ENCODE measurements around the gene FOXK1. TPM values are rescaled to one million over a fixed set of nuclear protein-coding genes. Genes with fewer than 3 reads are reported as not detected.

Gene FOXK1
- total and polyA plus RNA-seq, 9 of the 15 experiments (the other 6 are each of a cell fraction or from before 2014, with no cell fraction given), result 0.32 to 45.5 (median 8.1) TPM

- peak; percentile 45 to 68; a peak in 3 of 4 replicates for TF ChIP-seq MNT (conservative IDR thresholded peaks at IDR 0.05)
- peak; percentile 28; the same call in 1 of the 2 replicates for TF ChIP-seq CEBPG (CRISPR knock-in tag; IDR thresholded peaks at IDR 0.05)
- TF ChIP-seq CEBPG (tag; conservative IDR thresholded peaks at IDR 0.05 in 1 of 2, IDR thresholded peaks at IDR 0.05 in 1 of 2), result no peak
- peak; percentile 68 for TF ChIP-seq MYC (IDR thresholded peaks at IDR 0.05; ENCODE audit: low read depth, low read length)
- TF ChIP-seq MYC (CRISPR knock-in tag; IDR thresholded peaks at IDR 0.05; ENCODE audit: borderline replicate concordance, low read depth), result no peak
Observed at GRCh38 chr7:4799508-4800268, 117.6 kb downstream of the FOXK1 start (continued).

GRCh38 chr7:4800487-4800886 lies 118.4 kb downstream of the FOXK1 start:
- H3K9me1 ChIP-seq (ENCODE audit: control insufficient read depth, insufficient read depth, low read length), result no peaks in the 10 kb centered on the region
- no peak overlapping the region for H3K4me3 ChIP-seq
- H3K9me3 ChIP-seq (replicated peaks; ENCODE audit: control insufficient read depth, insufficient read depth, low read depth, low read length), result no peaks in the 10 kb centered on the region
- H3K79me2 ChIP-seq (ENCODE audit: control insufficient read depth, insufficient read depth, low read length), result no peaks in the 10 kb centered on the region
- WGBS (ENCODE audit: insufficient coverage, low coverage, missing lambda C conversion rate), result 43% methylated on average over 10 of the region's 10 CpGs
- H3K27me3 ChIP-seq (ENCODE audit: control insufficient read depth in 2 of 2, insufficient read depth in 2 of 2, low read length in 2 of 2), result no peaks in the 10 kb centered on the region
- peaks cover 5% of the 10 kb centered on the region; the same call in 1 of the 2 replicates for H4K20me1 ChIP-seq (replicated peaks; ENCODE audit: control insufficient read depth, insufficient read depth, low read length)
- TF ChIP-seq SMAD1 (IDR thresholded peaks at IDR 0.05; ENCODE audit: low read depth, low read length, partially characterized antibody) (no peak), KDM4B (IDR thresholded peaks at IDR 0.05; ENCODE audit: borderline replicate concordance in 2 of 2, low read depth in 1 of 2) (no peak), CREB1 (IDR thresholded peaks at IDR 0.05) (no peak), CREB1 (CRISPR knock-in tag; IDR thresholded peaks at IDR 0.05) (no peak), POLR2G (IDR thresholded peaks at IDR 0.05; ENCODE audit: low read depth, low read length) (0 out of 2 replicates have a peak, but pooled peaks have one; percentile 2), ELF1 (tag; IDR thresholded peaks at IDR 0.05) (no peak)
- H3K4me2 ChIP-seq (ENCODE audit: insufficient read depth, low read length), result no peak overlapping the region
- in situ Hi-C loops (cut with MboI) (no loop called here), intact Hi-C loops (cut with micrococcal nuclease) (no loop called here)
- BruUV-seq (replicated peaks), result no TSS peak
- H2AFZ ChIP-seq (ENCODE audit: low read depth, low read length), result no peak overlapping the region
- H3K4me1 ChIP-seq (replicated peaks in 1 of 2; ENCODE audit: control insufficient read depth in 2 of 2, insufficient read depth in 2 of 2, low read length in 2 of 2), result peaks cover 0 to 53% of the 10 kb centered on the region in 2 experiments; a peak in 2 of 5 replicates
- no peak overlapping the region; a peak in 1 of 4 replicates for H3K9ac ChIP-seq (ENCODE audit: insufficient read depth in 1 of 2, low read depth in 2 of 2, low read length in 2 of 2)
- H3K36me3 ChIP-seq (ENCODE audit: control insufficient read depth, insufficient read depth, low read length), result no peaks in the 10 kb centered on the region
- ChIA-PET CTCF (ENCODE audit: low intra/inter-chr PET ratio) (no interaction called here), POLR2A (interaction anchor here (0.5 to 1.1 kb wide), 4 partner anchors 105 to 290 kb away, joined by 3 to 6 read pairs (median 3); no protein-coding TSS in a partner anchor)
- no peak for DNase-seq (ENCODE audit: extremely low read depth in 1 of 4, low spot score in 3 of 4)
- FAIRE-seq, result no peak
- H3K27ac ChIP-seq (ENCODE audit: extremely low read depth, low read depth, low read length), result no peak overlapping the region
- no peak for ATAC-seq

Data from K562 (cell line).